GM12891 (cell line): ENCODE data around the gene PCDH8.

Experiments used
- DNase-seq: peaks from one replicate; pipeline ENCODE4 v3.0.0; 2011; ENCODE audit warnings: low spot score; ENCODE audit not compliant: insufficient read length
- FAIRE-seq: peaks from 2 replicates; lab custom pipeline; 2011; peaks lifted over from hg19 to GRCh38; lab: Jason Lieb, UNC
- PAX5 ChIP-seq: IDR thresholded peaks from 2 replicates; pipeline ENCODE4 v1.6.1; 2011; ENCODE audit warnings: low read length, moderate library complexity, mild to moderate bottlenecking; ENCODE audit not compliant: insufficient read depth, severe bottlenecking
- POLR2A ChIP-seq: IDR thresholded peaks from 2 replicates; pipeline ENCODE4 v1.6.1; 2011; ENCODE audit warnings: low read depth, low read length, control low read depth
- POLR2AphosphoS5 ChIP-seq: IDR thresholded peaks from 2 replicates; pipeline ENCODE4 v1.6.1; 2011; ENCODE audit warnings: low read depth, low read length, control low read depth
- POU2F2 ChIP-seq: IDR thresholded peaks from 2 replicates; pipeline ENCODE4 v1.6.1; 2011; ENCODE audit warnings: low read depth, mild to moderate bottlenecking, control low read depth, low read length, moderate library complexity
- SPI1 ChIP-seq: IDR thresholded peaks from 2 replicates; pipeline ENCODE4 v1.6.1; 2011; ENCODE audit warnings: low read depth, low read length, control low read depth
- TAF1 ChIP-seq: IDR thresholded peaks from 2 replicates; pipeline ENCODE4 v1.6.1; 2011; ENCODE audit warnings: low read depth, low read length, control low read depth

The PCDH8 gene

DNA sequence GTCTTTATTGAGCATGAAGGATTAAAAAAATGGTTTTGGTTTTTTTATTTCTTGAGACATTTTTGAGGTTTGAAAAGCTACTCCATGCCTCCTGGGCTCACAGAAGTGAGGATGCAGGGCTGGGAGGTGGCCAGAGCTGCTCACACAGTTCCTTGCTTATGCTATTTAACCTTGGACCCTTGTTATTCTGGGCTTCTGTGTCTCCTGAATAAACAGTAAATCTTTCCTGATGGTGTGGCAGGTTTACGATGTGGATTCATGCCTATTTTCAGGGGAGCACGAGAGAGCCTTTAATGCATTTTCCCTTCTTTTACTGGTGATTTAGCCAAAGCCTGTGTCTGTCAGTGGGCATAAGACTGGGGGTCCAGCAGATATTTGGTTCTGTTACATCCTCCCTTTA lies 34.3 kb upstream of the PCDH8 start:
- DNase-seq (no peak), FAIRE-seq (no peak)
- TF ChIP-seq SPI1 (no peak), POLR2A (no peak), TAF1 (no peak), PAX5 (no peak), POLR2AphosphoS5 (no peak), POU2F2 (no peak)

DNA sequence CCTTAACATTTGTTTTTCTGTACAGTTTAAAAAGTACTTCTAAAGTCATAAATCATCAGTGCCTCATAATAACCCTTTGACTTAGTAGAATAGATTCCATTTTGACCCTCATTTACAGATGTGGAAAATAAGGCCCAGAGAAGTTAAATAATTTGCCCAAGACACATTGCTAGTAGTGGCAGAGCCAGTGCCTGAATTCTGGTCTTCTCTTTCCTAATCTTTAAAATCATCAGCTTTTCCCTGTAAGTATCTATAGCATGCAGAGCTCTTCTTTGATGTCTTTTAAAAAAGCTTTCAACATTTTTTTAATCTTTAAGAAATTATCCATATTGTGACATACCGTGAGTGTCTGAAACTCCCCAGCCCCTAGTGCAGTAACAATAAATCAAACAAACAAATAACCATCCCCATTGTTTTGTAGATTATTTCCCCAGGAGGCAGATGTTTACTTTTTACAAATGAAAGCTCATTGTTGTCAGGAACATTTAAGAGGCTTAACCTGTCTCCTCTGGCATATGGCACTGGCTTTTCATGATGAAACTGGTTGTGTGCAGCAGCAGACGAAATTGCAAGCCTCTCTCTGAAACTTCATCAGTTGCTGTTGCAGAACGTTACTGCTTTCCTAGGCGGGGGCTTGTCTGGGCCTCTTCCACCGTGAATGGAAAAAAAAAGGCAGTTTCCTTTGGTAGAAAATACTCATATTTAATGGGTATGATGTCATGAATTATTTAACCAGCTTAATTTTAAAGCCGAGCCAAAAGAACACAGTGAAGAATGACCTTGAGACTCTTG lies 31.7 kb upstream of the PCDH8 start:
- TF ChIP-seq POU2F2 = no peak
- TF ChIP-seq POLR2A = no peak
- TF ChIP-seq SPI1 = no peak
- no peak for TF ChIP-seq POLR2AphosphoS5
- DNase-seq (no peak), FAIRE-seq (no peak)

DNA sequence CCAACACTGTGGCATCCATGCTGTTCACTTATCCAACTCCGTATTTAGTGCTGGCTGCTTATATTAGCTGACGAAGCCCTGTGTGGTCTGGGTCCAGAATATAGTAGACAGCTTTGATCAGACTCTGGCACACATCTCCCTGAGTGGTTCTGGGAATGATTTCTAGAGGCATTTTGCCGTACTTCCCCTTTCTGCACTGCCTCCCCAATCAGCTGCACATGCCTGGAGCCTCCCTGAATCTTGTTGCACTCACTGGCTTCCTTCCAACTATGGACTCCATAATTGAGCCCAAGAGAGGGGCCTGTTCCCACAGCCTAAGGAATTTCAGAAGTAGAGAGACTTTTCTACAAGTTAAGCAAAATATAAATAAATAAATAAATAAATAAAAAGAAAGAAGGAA lies 30.4 kb upstream of the PCDH8 start:
- FAIRE-seq = no peak
- no peak for DNase-seq
- TF ChIP-seq SPI1 (no peak), PAX5 (no peak), POLR2AphosphoS5 (no peak), TAF1 (no peak), POU2F2 (no peak), POLR2A (no peak)

DNA sequence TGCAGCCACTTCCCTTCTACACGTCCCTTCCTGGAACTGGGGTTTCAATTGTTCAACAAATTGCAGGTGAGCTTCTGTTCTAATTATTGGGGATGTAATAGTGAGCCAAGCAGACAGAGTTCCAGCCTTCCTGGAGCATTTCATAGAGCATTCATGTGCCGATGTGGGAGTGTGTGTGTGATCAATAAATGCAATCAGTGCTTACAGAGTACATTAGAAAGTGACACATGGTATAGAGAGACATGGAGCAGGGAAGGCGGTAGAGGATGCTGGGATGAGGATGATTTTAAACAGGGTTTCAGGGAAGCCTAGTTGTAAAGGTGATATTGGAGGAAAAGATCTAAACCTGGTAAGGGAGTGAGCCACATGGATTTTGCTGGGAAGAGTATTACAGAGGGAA lies 21.7 kb upstream of the PCDH8 start:
- DNase-seq = no peak
- no peak for FAIRE-seq

DNA sequence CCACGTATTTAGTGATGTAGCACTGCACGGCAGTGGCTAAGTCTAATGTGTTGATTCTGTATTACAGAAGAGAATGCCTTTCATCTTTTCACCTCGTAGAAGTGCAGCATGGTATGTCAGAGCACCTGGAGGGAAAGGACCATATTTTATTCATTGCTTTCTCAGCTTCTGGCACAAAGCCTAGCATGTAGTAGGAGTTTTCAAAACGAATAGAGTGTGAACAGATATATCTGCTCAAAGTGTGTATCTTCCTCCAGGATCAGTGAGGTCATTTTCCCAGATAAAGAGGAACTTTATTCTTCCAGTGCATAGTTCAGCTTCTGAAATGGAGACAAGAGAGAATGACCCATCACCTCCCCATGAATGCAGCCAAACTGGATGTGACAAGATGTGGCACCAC lies 21.2 kb upstream of the PCDH8 start:
- DNase-seq (no peak), FAIRE-seq (no peak)
- TF ChIP-seq POLR2AphosphoS5 (no peak), PAX5 (no peak), POU2F2 (no peak), TAF1 (no peak), SPI1 (no peak), POLR2A (no peak)

More for the DNA sequence above, 21.7 kb upstream of the PCDH8 start:
- TF ChIP-seq PAX5 = no peak
- no peak for TF ChIP-seq POLR2A
- no peak for TF ChIP-seq SPI1

DNA sequence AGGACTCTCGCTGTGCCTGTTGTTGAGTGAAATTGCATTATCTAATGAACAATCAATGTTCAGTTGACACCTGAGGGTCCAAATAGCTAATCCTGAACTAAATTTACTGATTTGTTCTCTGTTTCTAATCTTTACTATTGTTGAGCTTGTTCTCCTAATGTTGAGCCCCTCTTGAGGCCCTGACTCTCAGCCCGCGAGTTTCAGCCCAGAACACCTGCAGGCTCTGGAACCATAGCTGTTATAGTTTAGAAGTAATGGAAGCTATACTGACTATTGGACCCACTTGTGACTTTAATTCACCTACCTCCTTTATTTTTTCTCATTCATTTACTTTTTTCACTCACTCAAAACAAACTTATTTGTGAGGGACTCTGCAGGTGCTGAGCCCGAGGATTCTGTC lies 20.6 kb upstream of the PCDH8 start:
- TF ChIP-seq SPI1 = no peak
- no peak for TF ChIP-seq POLR2AphosphoS5
- TF ChIP-seq TAF1 = no peak
- no peak for TF ChIP-seq POU2F2
- no peak for TF ChIP-seq PAX5
- TF ChIP-seq POLR2A = no peak
- no peak for DNase-seq
- FAIRE-seq = no peak

DNA sequence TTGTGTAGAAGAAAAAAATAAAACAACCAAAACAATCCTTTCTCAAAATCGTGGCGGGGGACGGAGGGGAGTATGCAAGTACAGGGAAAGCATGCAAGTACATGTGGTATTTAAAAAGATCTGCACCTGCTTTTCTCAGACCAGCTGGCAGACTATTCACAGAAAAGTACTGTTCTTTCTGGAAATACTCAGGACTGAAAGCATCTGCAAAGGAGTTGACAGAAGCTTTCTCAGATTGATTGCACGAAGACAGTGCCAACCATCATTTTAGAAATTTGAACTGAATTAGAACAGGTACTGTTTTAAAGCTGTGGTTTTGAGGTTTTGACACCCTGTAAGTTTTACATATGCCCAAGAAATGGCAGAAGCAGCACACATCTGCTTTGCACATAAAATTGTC lies 19.8 kb upstream of the PCDH8 start:
- no peak for FAIRE-seq
- no peak for TF ChIP-seq POU2F2
- TF ChIP-seq TAF1 = no peak
- TF ChIP-seq SPI1 = no peak
- no peak for TF ChIP-seq POLR2A
- TF ChIP-seq PAX5 = no peak
- TF ChIP-seq POLR2AphosphoS5 = no peak
- DNase-seq = no peak

DNA sequence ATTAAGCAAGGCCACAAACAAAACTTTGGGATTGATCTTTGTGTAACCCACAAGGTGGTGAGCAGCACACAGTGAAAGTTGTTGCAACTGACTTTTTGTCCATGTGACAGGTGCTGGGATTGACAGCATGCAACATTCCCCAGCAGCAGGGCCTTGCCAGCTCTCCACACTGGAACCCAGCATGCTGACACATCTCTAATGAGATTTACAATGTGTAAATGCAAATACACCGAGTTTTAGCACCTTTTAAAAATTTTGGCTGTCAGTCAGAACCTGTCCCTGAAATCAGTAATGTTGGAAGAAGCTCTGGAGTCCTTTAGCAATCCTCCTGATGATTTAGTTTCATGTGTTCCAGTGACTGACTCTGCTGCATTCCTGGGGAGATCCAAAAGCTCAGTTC lies 16.5 kb upstream of the PCDH8 start:
- no peak for FAIRE-seq
- no peak for DNase-seq
- no peak for TF ChIP-seq PAX5
- TF ChIP-seq POU2F2 = no peak
- TF ChIP-seq POLR2A = no peak
- no peak for TF ChIP-seq TAF1
- no peak for TF ChIP-seq SPI1
- TF ChIP-seq POLR2AphosphoS5 = no peak

DNA sequence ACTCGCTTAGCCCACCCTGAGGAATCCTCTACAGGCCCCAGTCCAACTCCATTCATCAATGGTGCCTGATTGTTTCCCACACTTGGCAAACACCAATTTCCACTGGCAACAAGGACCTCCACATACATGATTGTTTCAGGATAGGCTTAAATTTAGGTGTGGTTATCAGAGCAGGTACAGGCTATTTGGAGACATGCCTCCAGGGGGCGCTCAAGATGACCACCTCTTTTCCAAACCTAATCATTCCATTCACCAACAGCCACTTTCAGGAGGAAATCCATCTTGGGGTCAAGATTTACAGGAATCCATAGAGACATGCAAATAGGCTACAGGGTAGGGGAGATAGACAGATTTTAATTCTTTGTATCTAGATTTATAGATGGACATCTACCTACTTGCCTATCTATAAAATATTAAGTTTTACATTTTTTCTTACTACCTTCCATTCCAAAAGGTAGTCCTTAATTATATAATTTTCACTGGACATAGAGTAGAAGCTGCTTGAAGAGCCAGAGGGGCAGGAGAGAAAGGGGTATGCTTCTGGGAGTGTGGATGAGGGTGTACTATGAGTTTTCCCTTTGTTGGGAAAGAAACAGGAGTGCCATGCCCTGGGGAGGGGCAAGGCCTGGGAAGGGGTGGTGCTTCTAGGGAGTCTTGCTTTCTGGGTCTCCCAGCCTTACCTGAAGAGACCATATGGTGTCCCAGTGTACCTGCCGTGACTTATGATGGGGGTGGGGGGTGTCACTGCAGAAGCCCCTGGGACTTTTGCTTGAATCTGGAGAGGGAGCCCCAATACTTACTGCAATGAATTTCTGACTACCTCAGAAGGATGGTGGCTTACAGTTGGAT lies 14.1 kb upstream of the PCDH8 start:
- TF ChIP-seq POLR2AphosphoS5 = no peak
- TF ChIP-seq PAX5 = no peak
- no peak for TF ChIP-seq SPI1
- peak; percentile 43 for FAIRE-seq
- no peak for DNase-seq

DNA sequence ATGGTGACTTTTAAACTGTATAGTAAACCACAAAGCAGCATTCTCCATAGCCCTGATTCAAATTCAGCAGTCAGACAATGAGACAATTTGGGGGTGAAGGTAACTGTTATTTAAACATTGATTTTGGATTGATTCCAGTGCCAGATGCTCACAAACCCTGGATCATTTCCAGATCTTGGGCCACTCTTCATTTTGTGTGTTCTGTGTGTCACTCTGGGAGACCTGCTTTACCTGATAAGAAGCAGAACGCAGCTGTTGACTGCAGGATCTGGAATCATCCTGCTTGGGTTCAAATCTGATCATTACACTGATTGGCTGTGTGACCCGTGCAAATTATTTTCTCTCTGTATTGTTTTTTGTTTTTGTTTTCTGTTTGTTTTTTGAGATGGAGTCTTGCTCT lies 4.0 kb upstream of the PCDH8 start:
- TF ChIP-seq POU2F2 = no peak
- TF ChIP-seq TAF1 = no peak
- TF ChIP-seq SPI1 = no peak
- TF ChIP-seq POLR2AphosphoS5 = no peak
- TF ChIP-seq POLR2A = no peak
- TF ChIP-seq PAX5 = no peak
- FAIRE-seq (peak; percentile 5), DNase-seq (no peak)
